ENCODE results near the gene PSMC3. TPM values are rescaled to one million over a fixed set of nuclear protein-coding genes. Genes with fewer than 3 reads are reported as not detected.

The PSMC3 gene
- total RNA-seq, 1 experiment from 2014 or later = 179 TPM

DNA sequence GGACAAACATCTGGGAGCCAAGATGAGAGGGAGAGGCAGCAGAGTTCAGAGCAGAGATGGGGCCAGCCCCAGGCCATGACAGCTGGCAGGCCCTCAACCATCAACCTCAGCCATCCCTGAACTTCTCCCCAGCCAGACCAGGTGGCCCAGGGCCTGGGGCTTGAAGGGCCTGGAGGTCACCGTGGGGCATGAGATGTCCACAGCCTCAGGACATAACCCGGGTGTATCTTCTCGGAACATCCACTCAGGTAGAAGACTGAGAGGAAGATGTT is 30.3 kb downstream of the PSMC3 start:
- Histone ChIP-seq H2AFZ (ENCODE audit: low read length) (no peak overlapping the region), H2AK5ac (ENCODE audit: insufficient read length, low read length) (no peak overlapping the region), H3K4ac (ENCODE audit: low read depth, low read length) (no peak overlapping the region), H3K79me2 (ENCODE audit: insufficient read depth, low read length) (no peaks in the 10 kb centered on the region), H2BK15ac (ENCODE audit: low read depth, low read length) (no peak overlapping the region), H2BK12ac (ENCODE audit: insufficient read length, low read depth, low read length) (no peak overlapping the region), H2BK5ac (ENCODE audit: insufficient read length, low read length) (no peak overlapping the region), H4K5ac (ENCODE audit: insufficient read length, low read depth, low read length) (no peak overlapping the region), H4K8ac (replicated peaks; ENCODE audit: insufficient read length, low read depth, low read length) (no peak overlapping the region), H4K91ac (ENCODE audit: insufficient read length, low read depth, low read length) (no peak overlapping the region), H2BK120ac (ENCODE audit: low read depth, low read length, poor library complexity, severe bottlenecking) (no peak overlapping the region), H3K9ac (ENCODE audit: extremely low read depth, insufficient read length, low read length) (no peak overlapping the region), H3K14ac (ENCODE audit: insufficient read depth, low read length) (no peak overlapping the region), H3K23ac (ENCODE audit: insufficient read length, low read depth, low read length) (no peak overlapping the region), H3K4me1 (ENCODE audit: insufficient read depth, low read length) (no peaks in the 10 kb centered on the region; the same call in 1 of the 2 replicates), H3K18ac (ENCODE audit: insufficient read length, low read depth, low read length) (no peak overlapping the region), H2BK20ac (ENCODE audit: low read depth, low read length, poor library complexity, severe bottlenecking) (no peak overlapping the region), H3K56ac (ENCODE audit: insufficient read length, low read depth, low read length) (no peak overlapping the region), H3K79me1 (ENCODE audit: insufficient read depth, low read depth, low read length, poor library complexity, severe bottlenecking) (no peaks in the 10 kb centered on the region), H3K27ac (ENCODE audit: insufficient read length, low read depth, low read length) (no peak overlapping the region), H3K9me3 (ENCODE audit: control insufficient read depth, low read depth, low read length) (no peaks in the 10 kb centered on the region), H3K23me2 (ENCODE audit: insufficient read length, low read depth, low read length, poor library complexity, severe bottlenecking) (peaks cover 4% of the 10 kb centered on the region), H4K20me1 (ENCODE audit: control insufficient read depth, insufficient read depth, insufficient read length) (no peaks in the 10 kb centered on the region), H3K4me2 (ENCODE audit: insufficient read depth, insufficient read length, low read length) (no peak overlapping the region), H3K27me3 (ENCODE audit: insufficient read depth, low read length) (no peaks in the 10 kb centered on the region), H3T11ph (ENCODE audit: low read length) (no peak overlapping the region)
- H3K4me3 Mint-ChIP-seq = no peak overlapping the region
- no CpG with 5 or more reads among the region's 3 CpGs for WGBS (ENCODE audit: extremely low coverage, insufficient read length, low lambda C conversion rate)
- H3K27ac Mint-ChIP-seq = no peak overlapping the region
- no peaks in the 10 kb centered on the region for H3K36me3 Mint-ChIP-seq (ENCODE audit: insufficient read depth in 1 of 3, low read depth in 3 of 3)
- H3K4me1 Mint-ChIP-seq = peaks cover 20 to 23% of the 10 kb centered on the region in 2 experiments
- DNase-seq = no peak
- H3K9me3 Mint-ChIP-seq = no peaks in the 10 kb centered on the region; a peak in 1 of 5 replicates
- no peaks in the 10 kb centered on the region; the same call in 1 of the 2 replicates for H3K27me3 Mint-ChIP-seq (ENCODE audit: low read depth)
- TF ChIP-seq, protein P1, sequence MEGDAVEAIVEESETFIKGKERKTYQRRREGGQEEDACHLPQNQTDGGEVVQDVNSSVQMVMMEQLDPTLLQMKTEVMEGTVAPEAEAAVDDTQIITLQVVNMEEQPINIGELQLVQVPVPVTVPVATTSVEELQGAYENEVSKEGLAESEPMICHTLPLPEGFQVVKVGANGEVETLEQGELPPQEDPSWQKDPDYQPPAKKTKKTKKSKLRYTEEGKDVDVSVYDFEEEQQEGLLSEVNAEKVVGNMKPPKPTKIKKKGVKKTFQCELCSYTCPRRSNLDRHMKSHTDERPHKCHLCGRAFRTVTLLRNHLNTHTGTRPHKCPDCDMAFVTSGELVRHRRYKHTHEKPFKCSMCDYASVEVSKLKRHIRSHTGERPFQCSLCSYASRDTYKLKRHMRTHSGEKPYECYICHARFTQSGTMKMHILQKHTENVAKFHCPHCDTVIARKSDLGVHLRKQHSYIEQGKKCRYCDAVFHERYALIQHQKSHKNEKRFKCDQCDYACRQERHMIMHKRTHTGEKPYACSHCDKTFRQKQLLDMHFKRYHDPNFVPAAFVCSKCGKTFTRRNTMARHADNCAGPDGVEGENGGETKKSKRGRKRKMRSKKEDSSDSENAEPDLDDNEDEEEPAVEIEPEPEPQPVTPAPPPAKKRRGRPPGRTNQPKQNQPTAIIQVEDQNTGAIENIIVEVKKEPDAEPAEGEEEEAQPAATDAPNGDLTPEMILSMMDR (conservative IDR thresholded peaks at IDR 0.05) = no peak
